DOHH2 (cell line): ENCODE results near the gene KAT8.

Source experiments
- H3F3A ChIP-seq: fragments of 200-600 bp; sonication (generic), shearing (Covaris generic); 2 replicates; pipeline ENCODE4 v1.6.0; 2016; ENCODE audit warnings: antibody characterized with exemption, mild to moderate bottlenecking; ENCODE audit not compliant: control insufficient read depth, insufficient read depth
- H3K27ac ChIP-seq: fragments of 200-600 bp; sonication (generic); 2 replicates; pipeline ENCODE4 v1.5.1; 2014; ENCODE audit warnings: low read depth, mild to moderate bottlenecking, low read length, moderate library complexity
- H3K27me3 ChIP-seq: fragments of 200-600 bp; sonication (generic); 2 replicates; pipeline ENCODE4 v1.6.1; 2014; ENCODE audit warnings: mild to moderate bottlenecking, low read length, mixed read lengths; ENCODE audit not compliant: control insufficient read depth
- H3K36me3 ChIP-seq: fragments of 200-600 bp; sonication (generic); 2 replicates; pipeline ENCODE4 v1.6.1; 2014; ENCODE audit warnings: mild to moderate bottlenecking, low read length, moderate library complexity, mixed read lengths; ENCODE audit not compliant: control insufficient read depth
- H3K4me1 ChIP-seq: fragments of 200-600 bp; sonication (generic); 2 replicates; pipeline ENCODE4 v1.6.1; 2014; ENCODE audit warnings: mild to moderate bottlenecking, low read length, mixed read lengths; ENCODE audit not compliant: control insufficient read depth
- H3K4me2 ChIP-seq: fragments of 200-600 bp; sonication (generic); 2 replicates; pipeline ENCODE4 v1.6.0; 2014; ENCODE audit warnings: mild to moderate bottlenecking, low read length, moderate library complexity
- H3K4me3 ChIP-seq: fragments of 200-600 bp; sonication (generic); 2 replicates; pipeline ENCODE4 v1.5.1; 2014; ENCODE audit warnings: mild to moderate bottlenecking, low read length, mixed read lengths
- H3K79me2 ChIP-seq: fragments of 200-600 bp; sonication (generic); 2 replicates; pipeline ENCODE4 v1.6.1; 2014; ENCODE audit warnings: mild to moderate bottlenecking, low read length, mixed read lengths; ENCODE audit not compliant: control insufficient read depth
- H3K9me2 ChIP-seq: fragments of 200-600 bp; sonication (generic); replicated peaks from 2 replicates; pipeline ENCODE4 v1.6.1; 2014; ENCODE audit warnings: mild to moderate bottlenecking, low read length, mixed read lengths; ENCODE audit not compliant: control insufficient read depth
- H3K9me3 ChIP-seq: fragments of 200-600 bp; sonication (generic); 2 replicates; pipeline ENCODE4 v1.6.1; 2014; ENCODE audit warnings: antibody characterized with exemption, low read length, mixed read lengths; ENCODE audit not compliant: control insufficient read depth, insufficient read depth
- H4K20me1 ChIP-seq: fragments of 200-600 bp; sonication (generic); 2 replicates; pipeline ENCODE4 v1.6.0; 2014; ENCODE audit warnings: low read depth, mild to moderate bottlenecking, antibody characterized with exemption, low read length, moderate library complexity; ENCODE audit not compliant: control insufficient read depth, insufficient read depth
- EZH2phosphoT487 ChIP-seq: fragments of 200-600 bp; sonication (generic); IDR thresholded peaks from 2 replicates; pipeline ENCODE4 v1.6.1; 2017; ENCODE audit warnings: borderline replicate concordance, mild to moderate bottlenecking, antibody characterized with exemption, low read length, moderate library complexity, mixed read lengths
- TF ChIP-seq, protein P1 (sequence below): fragments of 200-600 bp; sonication (generic); IDR thresholded peaks from one replicate; pipeline ENCODE4 v1.5.1; 2014; ENCODE audit warnings: antibody characterized with exemption, mild to moderate bottlenecking, low read depth, low read length; ENCODE audit not compliant: poor library complexity, severe bottlenecking

KAT8 gene

GRCh38 chr16:31145398-31145990 lies 28.0 kb downstream of the KAT8 start:
- no peaks in the 10 kb centered on the region for H3K9me3 ChIP-seq
- H3K36me3 ChIP-seq, result no peaks in the 10 kb centered on the region
- no peaks in the 10 kb centered on the region for H3F3A ChIP-seq
- no peak overlapping the region for H3K4me2 ChIP-seq
- H3K4me1 ChIP-seq, result peaks cover 15% of the 10 kb centered on the region
- H3K9me2 ChIP-seq, result no peaks in the 10 kb centered on the region
- H3K4me3 ChIP-seq, result no peak overlapping the region
- TF ChIP-seq, protein P1, sequence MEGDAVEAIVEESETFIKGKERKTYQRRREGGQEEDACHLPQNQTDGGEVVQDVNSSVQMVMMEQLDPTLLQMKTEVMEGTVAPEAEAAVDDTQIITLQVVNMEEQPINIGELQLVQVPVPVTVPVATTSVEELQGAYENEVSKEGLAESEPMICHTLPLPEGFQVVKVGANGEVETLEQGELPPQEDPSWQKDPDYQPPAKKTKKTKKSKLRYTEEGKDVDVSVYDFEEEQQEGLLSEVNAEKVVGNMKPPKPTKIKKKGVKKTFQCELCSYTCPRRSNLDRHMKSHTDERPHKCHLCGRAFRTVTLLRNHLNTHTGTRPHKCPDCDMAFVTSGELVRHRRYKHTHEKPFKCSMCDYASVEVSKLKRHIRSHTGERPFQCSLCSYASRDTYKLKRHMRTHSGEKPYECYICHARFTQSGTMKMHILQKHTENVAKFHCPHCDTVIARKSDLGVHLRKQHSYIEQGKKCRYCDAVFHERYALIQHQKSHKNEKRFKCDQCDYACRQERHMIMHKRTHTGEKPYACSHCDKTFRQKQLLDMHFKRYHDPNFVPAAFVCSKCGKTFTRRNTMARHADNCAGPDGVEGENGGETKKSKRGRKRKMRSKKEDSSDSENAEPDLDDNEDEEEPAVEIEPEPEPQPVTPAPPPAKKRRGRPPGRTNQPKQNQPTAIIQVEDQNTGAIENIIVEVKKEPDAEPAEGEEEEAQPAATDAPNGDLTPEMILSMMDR, result no peak
- no peak for TF ChIP-seq EZH2phosphoT487
- H3K79me2 ChIP-seq, result no peaks in the 10 kb centered on the region
- H3K27me3 ChIP-seq, result no peaks in the 10 kb centered on the region
- H4K20me1 ChIP-seq, result no peaks in the 10 kb centered on the region
- H3K27ac ChIP-seq, result no peak overlapping the region

GRCh38 chr16:31147574-31147973 lies 30.1 kb downstream of the KAT8 start:
- no peak overlapping the region for H3K27ac ChIP-seq
- H3K4me1 ChIP-seq, result peaks cover 5% of the 10 kb centered on the region
- H3F3A ChIP-seq, result no peaks in the 10 kb centered on the region
- no peaks in the 10 kb centered on the region for H3K36me3 ChIP-seq
- TF ChIP-seq, protein P1, result no peak
- TF ChIP-seq EZH2phosphoT487, result no peak
- H3K9me3 ChIP-seq, result no peaks in the 10 kb centered on the region
- no peaks in the 10 kb centered on the region for H3K79me2 ChIP-seq
- no peaks in the 10 kb centered on the region for H3K27me3 ChIP-seq
- no peaks in the 10 kb centered on the region for H3K9me2 ChIP-seq
- no peaks in the 10 kb centered on the region for H4K20me1 ChIP-seq
- no peak overlapping the region for H3K4me3 ChIP-seq
- no peak overlapping the region for H3K4me2 ChIP-seq

GRCh38 chr16:31148281-31148728 lies 30.8 kb downstream of the KAT8 start:
- H3K79me2 ChIP-seq, result no peaks in the 10 kb centered on the region
- H3K27me3 ChIP-seq, result no peaks in the 10 kb centered on the region
- no peaks in the 10 kb centered on the region for H3K9me3 ChIP-seq
- no peaks in the 10 kb centered on the region for H3K4me1 ChIP-seq
- no peaks in the 10 kb centered on the region for H3K36me3 ChIP-seq
- no peak overlapping the region for H3K4me3 ChIP-seq
- H3F3A ChIP-seq, result no peaks in the 10 kb centered on the region
- no peak overlapping the region for H3K4me2 ChIP-seq
- TF ChIP-seq, protein P1, result no peak
- TF ChIP-seq EZH2phosphoT487, result no peak
- H3K9me2 ChIP-seq, result no peaks in the 10 kb centered on the region
- no peaks in the 10 kb centered on the region for H4K20me1 ChIP-seq
- no peak overlapping the region for H3K27ac ChIP-seq
